GM19455 (cell line): ENCODE data around the gene L3MBTL4.

Experiments used
- ATAC-seq: cut with Tn5 transposase; IDR thresholded peaks from one replicate; pipeline ENCODE4 v1.9.1; 2021; ENCODE audit not compliant: unreplicated experiment

Gene L3MBTL4

DNA sequence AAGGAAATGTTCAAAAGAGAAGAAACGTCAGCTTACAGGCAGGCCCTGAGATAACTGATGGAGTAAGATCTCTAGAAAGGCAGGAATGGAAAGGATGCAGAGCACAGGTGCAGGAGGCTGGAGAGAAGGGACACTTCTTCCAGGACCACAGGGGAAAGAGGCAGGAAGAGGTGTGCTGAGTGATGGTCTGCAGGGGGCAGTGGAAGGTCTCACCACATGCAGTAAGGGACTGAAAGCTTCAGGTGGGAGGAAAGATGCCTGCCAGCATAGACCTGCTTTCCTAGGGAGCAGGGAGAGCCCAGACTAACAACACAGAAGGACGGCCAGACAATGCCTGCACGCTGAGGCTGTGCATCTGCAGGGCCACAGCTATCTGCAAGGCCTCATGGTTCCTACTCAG is 156.8 kb downstream of the L3MBTL4 start:
- ATAC-seq = no peak

DNA sequence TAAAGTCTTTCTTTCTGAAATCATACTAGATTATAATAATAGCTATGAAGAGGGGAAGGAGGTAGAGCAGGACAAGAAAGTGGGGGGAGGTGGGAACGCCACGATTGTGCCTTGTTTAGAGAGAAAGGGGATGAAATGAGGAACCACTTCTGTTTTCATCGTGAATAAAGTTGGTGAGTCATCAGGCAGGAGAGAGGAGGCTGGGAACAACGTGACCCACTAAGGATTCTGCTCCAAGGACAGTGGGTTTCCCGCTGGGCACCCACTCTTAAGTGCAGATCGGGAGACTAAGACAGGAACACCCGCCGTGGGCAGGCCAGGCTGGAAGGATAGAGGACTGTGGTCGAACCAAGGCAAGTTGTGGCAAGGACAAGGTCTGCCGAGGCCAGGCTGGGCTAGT is 158.2 kb downstream of the L3MBTL4 start:
- no peak for ATAC-seq

DNA sequence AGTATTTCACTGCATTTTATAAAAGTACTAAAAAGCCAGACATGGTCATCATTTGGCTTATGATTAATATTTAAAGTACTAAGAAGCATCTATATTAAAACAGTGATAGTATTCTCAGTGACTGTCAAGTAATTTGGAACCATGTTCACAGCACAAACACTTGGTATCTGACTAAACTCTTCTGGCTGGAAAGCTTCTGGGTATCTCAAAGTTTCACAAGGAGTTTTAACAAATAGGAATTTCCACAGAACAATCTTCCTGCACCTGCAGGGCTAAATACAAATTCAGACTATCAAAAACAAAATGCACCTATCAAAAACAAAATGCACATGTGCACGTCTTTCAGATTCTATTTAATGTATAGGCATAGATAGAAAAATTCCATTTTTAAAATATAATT is 158.8 kb downstream of the L3MBTL4 start:
- no peak for ATAC-seq

DNA sequence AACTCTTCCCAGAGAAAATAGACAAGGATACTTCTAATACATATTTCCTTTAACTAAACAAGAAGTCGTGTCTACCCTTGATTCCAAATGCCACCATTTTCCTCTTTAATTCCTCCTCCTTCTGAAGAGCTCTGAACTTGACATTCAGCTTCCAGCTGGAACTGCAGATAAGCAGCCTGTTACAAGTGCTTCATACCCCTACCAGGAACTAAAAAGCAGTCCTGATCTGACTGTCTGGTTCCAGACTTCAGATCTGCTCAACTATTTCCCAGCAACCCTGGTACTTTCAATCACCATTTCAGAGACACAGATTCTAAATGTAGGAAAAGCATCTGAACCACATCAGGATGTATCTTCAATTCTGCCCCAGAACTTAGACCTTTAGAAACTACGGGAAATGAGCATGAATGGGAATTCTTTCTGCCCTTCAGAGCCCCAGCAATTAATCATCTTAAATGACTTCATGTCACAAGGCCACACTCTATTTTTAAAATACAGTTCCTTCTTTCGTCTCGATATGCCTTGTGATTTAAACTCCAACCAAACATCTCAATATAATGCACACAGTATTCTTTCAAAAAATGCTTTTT is 159.5 kb downstream of the L3MBTL4 start:
- ATAC-seq = no peak

DNA sequence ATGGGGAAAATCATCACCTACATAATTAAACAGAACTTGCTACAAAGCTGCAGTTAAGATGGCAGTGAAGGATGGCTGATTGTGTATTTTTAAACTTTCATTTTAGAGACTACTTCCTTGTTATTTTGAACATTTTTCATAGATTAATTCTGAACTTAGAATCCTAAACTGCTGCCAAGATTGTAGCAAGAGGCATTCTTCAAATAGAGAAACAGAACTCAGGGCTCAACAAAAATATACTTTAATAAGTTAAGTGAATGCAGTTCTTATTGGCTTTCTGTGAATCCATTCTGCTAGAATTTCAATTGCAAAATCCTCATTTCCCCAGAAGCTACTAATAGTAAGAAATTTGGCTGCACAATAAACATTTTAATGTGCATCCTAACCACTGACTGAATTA is 160.3 kb downstream of the L3MBTL4 start:
- no peak for ATAC-seq

DNA sequence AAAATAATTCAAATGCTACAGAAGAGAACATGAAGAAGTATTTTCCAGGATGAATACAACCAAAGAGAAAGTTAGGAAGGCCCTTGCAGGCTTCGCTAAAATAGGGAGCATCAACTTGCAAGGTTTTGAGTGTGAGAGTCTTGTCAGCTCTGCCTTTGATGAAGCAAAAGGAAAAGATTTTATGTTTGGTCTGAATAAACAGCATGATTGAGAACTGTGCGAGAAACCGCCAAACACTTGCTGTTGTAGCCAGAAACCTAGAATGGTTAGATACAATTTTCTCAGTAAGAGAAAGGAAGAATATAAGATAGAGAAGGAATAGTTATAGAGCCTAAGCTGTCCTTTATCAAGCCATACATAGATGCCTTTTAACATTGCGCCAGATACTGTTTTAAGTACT is 163.6 kb downstream of the L3MBTL4 start:
- no peak for ATAC-seq

DNA sequence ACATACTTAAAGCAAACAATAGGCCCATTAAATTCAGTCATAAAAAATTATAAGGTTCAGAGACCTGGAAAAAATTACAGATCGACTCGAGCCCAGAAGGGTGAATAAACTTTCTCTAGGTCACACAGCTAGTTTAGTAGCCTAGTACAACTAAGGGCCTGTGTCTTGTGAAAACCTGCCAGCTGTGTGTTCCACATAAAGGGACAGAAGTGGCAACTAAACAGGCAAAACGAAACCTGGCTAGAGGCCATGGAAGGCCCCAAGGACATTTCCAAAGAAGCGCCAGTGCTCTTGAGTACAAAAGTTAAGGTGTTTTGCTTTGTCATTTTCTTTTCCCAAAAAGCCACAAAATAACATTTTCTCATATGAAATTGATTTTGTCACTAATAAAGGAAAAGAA is 164.9 kb downstream of the L3MBTL4 start:
- no peak for ATAC-seq

DNA sequence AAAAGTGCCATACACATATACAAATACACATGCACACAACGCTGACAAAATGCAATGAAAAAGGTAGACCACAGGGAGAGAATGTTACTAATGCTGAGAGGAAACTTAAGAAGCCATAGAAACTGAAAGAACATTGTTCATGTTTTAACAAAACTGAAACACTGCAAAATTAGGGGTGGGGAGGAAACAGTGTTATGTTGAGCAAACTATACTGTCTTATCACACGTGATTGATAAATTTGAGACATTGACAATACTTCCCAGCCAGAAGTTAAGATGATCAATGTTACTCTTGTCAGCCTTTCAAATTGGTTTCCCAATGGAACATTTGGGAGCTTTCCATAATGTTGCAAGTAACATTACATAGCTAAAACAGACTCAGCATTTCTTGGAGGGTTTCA is 165.5 kb downstream of the L3MBTL4 start:
- peak; percentile 95 for ATAC-seq

DNA sequence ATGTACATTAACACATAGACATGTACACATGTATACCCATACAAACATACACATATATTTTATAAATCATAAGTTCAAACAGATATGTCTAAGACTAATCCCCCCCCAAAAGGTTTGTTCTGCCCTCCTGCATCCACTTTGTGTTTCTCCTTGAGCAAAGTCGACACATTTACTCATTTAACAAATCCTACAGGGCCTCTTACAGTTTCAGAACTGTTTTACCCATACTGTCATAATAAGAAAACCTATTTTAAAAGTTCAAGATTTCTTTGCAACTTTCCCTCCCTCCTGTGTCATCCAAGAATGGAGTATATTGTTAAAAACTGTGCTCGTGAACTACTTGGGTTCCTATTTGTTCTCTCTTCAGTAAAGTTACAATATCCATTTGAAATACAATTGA is 166.7 kb downstream of the L3MBTL4 start:
- ATAC-seq = no peak

DNA sequence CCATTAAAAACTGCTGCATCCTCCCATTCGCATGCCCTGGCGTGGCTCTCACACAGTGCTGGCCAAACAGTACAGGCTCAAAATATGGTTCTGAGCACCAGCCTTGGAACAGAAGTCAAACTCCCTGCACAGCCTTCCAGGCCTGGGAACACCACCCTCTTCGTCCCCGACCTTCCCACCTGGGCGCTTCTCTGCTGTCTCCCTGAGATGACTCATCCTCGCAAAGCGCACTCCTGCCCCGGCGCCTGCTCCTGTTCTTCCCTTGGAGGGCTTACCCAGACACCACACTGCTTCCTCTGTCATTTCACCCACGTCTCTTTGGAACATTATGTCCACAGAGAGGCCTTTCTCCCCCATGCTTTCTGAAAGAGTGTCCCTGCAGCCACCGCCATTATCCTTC is 172.7 kb downstream of the L3MBTL4 start:
- no peak for ATAC-seq

DNA sequence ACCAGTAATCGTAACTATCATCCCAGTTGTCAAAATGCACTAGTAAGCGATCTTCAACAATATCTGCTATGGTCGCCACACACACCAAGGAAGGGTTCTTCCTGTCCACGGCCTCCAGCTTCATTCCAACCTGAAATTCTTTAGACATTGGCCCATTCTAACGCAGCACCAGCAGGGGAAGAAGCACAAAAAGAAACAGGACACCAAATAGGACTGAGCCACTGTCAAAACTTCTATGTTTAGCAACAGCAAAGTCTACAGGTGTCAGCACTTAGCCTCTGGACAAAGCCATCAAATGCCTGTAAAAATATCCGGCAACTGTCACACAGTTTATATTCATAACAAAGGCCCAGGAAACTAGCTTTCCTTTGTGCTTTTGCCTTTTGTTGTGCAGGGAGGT is 175.0 kb downstream of the L3MBTL4 start:
- no peak for ATAC-seq

DNA sequence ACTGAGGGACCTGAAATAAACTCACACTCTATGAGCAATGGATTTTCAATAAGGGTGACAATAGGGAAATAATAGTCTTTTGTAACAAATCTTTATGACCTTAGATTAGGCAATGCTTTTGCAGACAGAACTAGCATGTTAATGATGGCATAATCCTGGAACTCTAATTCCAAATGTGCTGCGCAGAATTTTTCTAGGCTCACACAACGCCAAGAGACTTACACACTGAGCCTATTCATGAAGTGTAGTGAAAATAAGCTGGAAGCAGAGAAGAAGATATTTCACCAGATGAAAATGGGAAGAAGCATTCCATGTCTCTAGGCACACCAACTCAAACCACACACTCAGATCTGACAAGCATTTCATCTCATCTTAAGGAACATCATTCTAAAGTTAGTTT is 178.5 kb downstream of the L3MBTL4 start:
- no peak for ATAC-seq

DNA sequence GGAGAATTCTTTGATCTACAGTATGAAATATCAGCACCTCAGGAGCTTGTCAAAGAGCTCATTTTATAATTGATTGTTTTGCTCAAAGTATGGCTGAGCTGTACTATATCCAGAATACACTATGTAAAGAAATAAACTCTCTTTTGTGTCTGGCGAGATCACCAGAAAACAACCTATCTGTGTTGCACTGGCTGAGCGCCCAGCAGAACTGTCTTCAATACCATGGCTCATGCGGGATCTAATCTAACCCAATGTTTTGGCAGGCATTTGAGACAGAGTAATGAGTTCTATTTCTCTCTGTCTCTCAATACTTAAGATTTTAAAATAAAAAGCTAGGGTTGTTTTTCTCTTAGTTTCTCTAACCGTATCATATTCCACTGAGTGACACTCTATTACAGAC is 192.4 kb downstream of the L3MBTL4 start:
- no peak for ATAC-seq

DNA sequence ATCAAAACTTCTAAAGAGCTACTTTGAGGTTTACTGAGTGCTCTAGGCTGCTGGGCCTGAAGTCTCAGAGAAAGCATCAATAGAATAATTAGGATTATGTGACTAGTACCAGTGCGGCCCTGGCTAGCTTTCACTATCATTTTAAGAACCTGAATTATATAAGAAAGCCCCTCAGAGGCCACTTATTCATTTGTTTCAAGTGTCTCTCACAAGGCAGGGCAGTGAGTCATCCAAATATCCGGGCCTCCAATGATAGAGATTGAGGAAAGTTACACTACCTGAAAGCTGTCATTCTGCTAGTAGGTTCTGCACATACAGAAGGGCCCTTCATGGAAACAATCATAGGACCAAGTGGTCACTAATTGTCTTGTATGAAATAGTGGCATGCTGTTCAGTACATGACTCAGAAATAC is 193.1 kb downstream of the L3MBTL4 start:
- no peak for ATAC-seq

DNA sequence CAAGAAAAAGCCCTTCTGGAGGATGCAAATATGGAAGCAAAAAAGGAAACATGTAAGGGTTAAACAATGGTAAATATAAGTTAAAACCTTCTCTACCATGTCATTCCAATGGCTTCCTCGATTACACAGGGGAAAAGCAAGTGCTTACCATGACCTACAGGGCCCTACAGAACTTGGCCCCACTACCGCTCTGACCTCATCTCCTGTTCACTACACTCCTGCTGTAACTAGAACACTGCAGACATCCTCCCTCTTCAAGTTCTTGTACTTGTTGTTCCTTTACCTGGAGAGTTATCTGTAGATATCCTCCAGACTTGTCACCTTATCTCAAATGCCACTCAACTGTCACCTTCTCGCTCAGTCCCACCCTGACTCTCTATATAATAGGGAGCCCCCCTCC is 194.6 kb downstream of the L3MBTL4 start:
- ATAC-seq = no peak

DNA sequence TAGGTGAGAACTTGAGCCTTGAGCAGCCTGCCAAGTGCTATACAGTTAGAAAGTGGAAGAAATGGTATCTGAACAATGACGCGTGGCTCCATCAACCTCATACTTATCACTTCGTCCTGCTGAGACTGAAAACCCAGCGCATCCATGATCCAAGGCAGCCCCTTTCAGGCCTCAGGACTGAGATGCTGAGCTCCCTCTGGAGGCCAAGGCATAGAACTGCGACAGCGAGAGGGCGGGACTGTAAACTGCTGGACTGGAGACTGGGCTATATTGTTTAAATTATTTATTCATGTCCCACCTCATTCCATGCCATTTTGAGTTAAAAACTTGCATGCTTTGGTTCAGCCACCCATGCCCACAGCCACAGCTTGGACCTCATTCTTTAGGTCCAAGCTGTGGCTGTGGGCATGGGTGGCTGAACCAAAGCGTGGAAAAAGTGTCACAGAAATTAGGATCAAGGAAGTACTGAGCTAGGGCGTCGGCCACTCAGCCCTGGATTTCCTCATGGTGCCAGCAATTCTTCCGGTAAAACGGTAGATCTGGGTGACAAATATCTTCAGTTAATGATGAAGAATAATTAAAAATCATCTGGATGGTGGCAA is 195.5 kb downstream of the L3MBTL4 start:
- ATAC-seq = no peak

DNA sequence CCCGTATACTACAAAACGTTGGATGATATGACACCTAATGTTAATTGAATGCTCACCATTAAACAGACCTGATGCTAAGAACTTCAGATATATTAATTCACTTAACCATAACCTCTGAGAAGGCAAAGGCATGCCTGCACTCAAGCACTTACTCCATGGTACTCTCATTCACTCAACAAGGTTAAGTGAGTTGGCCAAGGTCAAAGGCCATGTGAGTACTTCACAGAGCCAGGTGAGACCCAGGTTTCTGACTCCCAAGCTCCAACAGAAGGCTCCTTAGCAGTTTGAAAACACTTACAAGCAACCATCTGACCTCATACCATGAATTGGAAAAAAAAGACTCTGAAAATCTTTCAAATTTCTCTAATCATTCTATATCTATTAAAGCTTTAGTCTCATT is 198.8 kb downstream of the L3MBTL4 start:
- ATAC-seq = no peak

DNA sequence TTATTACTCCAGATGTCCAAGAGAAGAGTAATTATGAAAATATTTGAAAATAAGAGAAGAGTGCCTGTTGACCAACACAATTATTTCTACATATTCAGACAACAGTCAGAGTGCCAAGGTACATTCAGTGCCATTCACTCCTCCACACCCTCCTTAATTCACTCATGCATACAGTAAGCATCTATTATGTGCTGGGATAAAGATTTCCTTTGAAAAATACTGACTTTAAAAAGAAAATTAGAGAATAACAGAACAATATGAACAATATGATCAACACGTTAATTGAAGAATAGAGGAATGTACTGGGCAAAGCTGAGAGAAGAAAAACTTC is 203.6 kb downstream of the L3MBTL4 start:
- no peak for ATAC-seq

DNA sequence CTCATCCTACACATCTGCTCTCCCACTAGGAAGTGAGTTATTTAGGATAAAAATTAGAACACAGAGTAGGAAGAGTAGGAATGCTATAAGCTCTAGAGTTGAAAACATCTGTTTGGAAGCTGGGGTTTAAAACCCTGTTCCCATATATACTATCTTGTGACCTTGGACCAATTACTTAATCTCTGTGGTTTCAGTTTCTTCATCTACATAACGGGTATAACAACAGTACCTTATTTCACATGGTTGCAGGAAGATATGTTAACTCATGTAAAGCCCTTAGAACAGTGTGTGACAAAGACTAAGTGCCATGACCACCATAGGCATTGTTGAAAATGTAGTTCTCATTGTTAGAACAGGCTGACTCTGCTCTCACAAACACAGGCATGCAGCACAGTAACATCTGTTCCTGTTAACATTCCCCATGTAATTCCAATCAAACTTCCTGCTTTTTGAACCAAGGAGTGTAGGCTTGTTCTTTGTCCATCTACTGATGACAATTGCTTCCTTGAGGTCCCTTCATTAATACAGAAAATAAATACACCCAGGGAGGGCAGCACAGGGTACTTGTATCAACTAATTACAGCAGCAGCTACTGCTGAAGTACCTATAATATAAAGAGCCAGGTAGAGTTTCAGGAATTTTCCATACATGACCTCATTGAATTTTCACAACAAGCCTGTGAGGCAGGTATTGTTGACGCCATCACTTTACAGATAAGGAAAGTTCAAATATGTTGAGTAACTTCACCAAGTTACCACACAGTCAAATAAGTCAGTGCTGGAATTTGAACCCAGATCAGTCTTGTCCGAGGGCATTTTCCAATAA is 204.2 kb downstream of the L3MBTL4 start:
- ATAC-seq = no peak

DNA sequence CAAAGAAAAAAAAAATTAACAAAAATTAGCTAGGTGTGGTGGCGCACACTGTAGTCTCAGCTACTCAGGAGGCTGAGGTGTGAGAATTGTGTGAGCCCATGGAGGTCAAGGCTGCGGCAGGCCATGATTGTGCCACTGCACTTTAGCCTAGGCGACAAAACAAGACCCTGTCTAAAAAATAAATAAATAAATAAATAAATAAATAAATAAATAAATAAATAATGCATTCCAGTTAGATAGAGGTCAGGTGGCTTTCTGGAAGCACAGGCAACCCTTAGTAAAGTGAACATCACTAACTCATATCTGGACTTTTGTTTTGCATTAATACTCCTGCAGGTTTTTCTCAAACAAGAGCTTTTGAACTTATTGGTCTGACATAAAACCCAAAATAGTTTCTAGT is 206.8 kb downstream of the L3MBTL4 start:
- ATAC-seq = no peak

DNA sequence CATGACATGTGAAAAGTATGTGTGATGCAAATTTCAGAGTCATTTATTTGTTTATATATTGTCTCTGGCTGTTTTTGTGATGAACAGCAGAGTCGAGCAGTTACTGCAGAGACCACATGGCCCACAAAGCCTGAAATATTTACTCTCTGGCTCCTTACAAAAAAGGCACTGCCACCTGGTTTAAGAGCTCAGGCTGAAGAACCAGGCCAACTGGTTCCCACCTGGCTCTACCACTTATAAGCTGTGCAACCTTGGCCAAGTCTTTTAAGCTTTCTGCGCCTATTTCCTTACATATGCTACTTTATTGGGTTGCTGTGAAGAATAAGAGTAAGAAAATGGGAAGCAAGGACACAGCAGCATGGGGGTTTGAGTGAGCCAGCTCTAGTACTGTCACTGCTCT is 207.6 kb downstream of the L3MBTL4 start:
- no peak for ATAC-seq

DNA sequence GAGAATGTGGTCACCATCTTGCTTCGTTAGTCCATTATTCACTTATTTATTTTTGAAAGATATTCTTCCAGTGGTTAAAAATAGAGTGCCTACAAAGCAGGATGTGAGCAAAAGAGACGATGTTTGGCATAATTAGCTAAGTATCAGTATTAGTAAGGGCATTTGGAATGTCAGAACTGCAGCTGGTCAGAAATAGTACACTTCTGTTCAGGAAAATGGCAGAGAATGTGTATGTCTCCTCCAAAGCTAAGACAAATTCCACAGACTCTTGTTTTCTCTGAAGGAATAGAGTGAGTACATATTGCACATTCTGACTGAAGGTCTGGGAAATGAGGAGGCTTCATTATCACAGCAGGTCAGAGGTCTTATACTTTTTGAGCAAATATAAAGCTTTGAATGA is 209.0 kb downstream of the L3MBTL4 start:
- ATAC-seq = no peak

DNA sequence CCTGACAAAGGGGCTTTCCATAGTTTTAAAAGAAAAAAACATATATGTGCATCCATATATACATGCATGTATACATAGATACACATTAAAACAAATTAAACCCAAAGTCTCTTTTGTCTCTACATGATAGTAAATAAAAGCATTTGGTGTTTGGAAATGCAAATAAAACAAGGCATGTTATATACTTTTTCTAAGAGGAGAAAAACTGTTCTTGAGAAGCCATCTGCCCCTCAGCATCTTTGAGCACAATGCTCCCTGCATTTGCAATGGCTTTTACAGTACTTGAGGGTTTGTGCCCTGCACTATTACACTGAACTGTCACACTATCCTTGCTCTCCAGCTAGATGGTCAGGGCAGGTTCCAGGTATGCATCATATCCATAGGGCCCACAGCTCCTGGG is 210.2 kb downstream of the L3MBTL4 start:
- no peak for ATAC-seq
